ENCODE measurements around the gene HTR3D. TPM values are rescaled to one million over a fixed set of nuclear protein-coding genes. Genes with fewer than 3 reads are reported as not detected.

Gene HTR3D, protein sequence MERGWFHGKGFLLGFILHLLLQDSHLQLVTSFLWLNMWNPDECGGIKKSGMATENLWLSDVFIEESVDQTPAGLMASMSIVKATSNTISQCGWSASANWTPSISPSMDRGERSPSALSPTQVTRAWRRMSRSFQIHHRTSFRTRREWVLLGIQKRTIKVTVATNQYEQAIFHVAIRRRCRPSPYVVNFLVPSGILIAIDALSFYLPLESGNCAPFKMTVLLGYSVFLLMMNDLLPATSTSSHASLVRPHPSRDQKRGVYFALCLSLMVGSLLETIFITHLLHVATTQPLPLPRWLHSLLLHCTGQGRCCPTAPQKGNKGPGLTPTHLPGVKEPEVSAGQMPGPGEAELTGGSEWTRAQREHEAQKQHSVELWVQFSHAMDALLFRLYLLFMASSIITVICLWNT
- not detected for polyA plus RNA-seq

DNA sequence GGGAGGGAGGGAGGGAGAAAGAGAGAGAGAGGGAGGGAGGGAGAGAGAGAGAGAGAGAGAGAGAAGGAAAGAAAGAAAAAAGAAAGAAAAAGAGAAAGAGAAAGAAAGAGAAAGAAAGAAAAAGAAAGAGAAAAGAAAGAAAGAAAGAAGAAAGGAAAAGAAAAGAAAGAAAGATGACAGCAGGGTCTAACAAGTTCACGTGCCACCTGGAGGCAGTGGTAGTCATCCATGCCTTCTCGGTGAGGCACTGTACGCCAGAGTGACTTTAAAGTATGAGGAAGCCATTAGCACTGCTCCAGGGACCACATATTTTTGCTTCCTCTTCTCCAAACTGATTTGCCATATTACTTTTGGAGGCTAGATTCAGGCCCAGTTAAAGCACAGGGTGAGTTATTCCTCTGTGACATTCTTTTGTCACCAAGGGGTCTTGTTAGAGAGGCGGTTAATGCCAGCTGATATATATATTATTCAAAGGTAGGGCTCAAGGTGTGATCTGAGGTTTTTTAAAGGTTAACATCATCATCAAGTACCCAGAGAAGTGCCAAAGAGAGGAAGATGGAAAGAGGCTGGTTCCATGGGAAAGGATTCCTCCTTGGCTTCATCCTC is at the start of gene HTR3D:
Gene HTR3D, plus strand, starts transcription at position 556 of the 606 bp plus-strand sequence. Its CDS starts 0 bp downstream, at position 556.
- no peaks in the 10 kb centered on the region for H3K36me3 Mint-ChIP-seq
- H3K27me3 Mint-ChIP-seq (ENCODE audit: low read depth in 3 of 3) = peaks cover 0 to 9% (median 2%) of the 10 kb centered on the region in 3 donors
- H3K27ac Mint-ChIP-seq = no peak within 1 kb of the TSS

DNA sequence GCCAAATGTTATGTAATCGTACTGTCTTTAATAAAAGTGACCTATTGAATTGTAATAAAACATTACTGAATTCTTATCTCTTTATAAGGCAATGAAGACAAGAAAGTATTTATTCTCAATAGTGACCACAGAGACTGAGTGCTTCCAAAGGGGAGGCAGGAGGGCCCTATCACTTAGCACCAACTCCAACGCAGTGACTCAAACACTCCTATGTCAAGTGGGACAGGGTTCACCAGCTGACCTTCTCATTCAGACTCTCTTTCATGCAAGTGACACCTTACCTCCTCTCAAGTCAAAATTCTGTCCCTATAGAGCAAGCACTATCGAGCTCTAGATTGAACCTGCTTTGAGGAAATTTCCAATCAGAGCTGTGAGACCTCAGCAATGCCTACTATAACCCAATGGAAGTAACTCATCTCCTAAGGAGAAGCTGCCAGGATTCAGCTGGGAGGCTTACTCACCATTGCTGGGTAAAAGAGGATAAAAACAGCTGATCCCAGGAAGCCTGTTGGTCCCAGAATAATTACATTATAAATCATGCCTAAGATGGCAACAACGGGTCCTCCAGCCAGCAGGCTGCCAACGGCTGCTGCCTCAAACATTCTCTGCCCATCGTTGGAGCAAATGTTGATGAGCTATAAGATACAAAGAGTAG is 49.4 kb upstream of the HTR3D start:
- Mint-ChIP-seq H3K36me3 (peaks cover 25 to 56% (median 39%) of the 10 kb centered on the region in 3 donors), H3K27ac (peak overlapping the region in 1 of 6 donors; percentile 13), H3K4me3 (no peak overlapping the region), H3K27me3 (ENCODE audit: low read depth in 3 of 3) (peaks cover 0 to 2% (median 0%) of the 10 kb centered on the region in 3 donors), H3K4me1 (no peaks in the 10 kb centered on the region), H3K9me3 (no peaks in the 10 kb centered on the region)
- no peak for DNase-seq

More for the DNA sequence above, at the start of gene HTR3D:
- DNase-seq = no peak
- no peak within 1 kb of the TSS for H3K4me3 Mint-ChIP-seq
- H3K4me1 Mint-ChIP-seq = no peaks in the 10 kb centered on the region
- H3K9me3 Mint-ChIP-seq = no peaks in the 10 kb centered on the region

DNA sequence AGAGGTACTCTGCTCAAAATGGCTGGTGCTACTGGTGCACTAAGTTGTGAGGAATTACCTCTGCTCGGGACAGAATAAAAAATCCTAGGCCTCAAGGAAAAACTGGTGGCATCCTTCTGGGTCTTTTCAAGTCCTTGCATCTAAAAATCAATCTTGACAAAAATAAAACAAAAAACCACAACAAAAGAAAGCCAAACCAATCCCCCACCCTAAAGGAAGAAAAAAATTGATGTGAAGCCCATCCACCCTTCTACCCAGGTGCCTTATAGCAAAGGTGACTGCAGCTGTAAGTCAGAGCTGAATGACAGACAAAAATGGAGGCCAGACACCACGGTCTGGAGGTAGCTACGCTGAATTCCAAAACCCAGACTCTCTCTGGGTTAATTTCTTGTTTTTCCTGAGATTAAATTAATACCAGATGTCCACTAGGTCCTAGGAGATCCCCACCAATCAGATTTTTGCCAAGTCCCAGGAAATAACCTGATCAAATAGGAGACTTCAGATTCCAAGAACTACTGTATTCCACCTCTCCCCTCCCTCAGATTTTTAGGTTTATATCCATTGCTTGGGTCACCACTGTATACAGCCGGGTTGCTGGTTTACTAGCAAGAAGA is 47.3 kb upstream of the HTR3D start:
- DNase-seq = no peak
- Mint-ChIP-seq H3K9me3 (no peaks in the 10 kb centered on the region), H3K4me1 (no peaks in the 10 kb centered on the region), H3K27ac (no peak overlapping the region), H3K27me3 (ENCODE audit: low read depth in 3 of 3) (peaks cover 0 to 2% (median 0%) of the 10 kb centered on the region in 3 donors), H3K4me3 (no peak overlapping the region), H3K36me3 (peaks cover 35 to 65% (median 38%) of the 10 kb centered on the region in 3 donors)

DNA sequence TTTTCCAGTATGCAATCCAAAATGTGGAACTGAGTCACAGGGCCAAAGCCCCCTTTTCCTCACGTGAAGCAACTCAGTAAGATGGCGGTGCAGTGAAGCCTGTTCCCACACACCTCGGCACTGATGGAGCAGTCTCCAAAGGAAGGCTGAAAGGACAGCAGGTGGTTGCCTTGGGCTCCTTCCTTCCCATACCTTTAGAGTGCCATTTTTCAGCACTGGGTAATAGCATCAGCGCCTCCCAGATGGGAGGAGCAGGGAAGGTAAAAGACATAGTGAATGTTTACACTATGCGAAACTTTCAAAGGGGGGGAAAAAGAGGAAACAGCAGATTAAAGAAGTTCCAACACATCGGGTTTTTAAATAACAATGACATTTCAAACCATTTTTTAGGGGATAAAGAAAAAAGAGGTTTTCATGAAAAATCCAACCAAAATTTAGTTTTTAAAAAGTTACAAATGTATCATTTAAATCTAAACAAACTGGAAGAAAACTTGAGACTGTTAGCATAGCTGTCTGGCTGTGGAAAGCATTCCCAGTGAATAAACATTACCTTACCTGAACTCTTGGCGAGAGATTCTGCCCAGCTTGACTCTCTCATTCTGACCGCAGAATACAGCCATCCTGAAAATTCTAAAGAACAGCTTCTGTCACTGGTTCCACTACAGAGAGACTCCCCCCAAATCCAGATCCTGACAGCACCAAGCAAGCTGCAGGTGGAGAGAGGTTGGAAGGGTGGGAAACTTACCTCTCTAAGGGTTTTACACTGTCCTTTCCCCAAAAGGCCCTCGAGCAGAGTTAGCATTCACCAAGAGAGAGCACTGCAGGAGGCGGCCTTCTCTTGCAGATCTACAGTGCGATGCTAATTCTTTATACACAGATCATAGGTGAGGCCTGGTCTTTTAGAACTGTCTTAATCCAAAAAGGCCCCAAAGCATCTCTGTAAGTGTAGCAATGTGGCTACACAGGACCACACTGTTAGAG is 46.5 kb upstream of the HTR3D start:
- Mint-ChIP-seq H3K27me3 (ENCODE audit: low read depth in 3 of 3) (peaks cover 0 to 2% (median 0%) of the 10 kb centered on the region in 3 donors), H3K36me3 (peaks cover 37 to 68% (median 40%) of the 10 kb centered on the region in 3 donors), H3K9me3 (no peaks in the 10 kb centered on the region), H3K27ac (no peak overlapping the region), H3K4me1 (no peaks in the 10 kb centered on the region), H3K4me3 (no peak overlapping the region)
- no peak for DNase-seq

DNA sequence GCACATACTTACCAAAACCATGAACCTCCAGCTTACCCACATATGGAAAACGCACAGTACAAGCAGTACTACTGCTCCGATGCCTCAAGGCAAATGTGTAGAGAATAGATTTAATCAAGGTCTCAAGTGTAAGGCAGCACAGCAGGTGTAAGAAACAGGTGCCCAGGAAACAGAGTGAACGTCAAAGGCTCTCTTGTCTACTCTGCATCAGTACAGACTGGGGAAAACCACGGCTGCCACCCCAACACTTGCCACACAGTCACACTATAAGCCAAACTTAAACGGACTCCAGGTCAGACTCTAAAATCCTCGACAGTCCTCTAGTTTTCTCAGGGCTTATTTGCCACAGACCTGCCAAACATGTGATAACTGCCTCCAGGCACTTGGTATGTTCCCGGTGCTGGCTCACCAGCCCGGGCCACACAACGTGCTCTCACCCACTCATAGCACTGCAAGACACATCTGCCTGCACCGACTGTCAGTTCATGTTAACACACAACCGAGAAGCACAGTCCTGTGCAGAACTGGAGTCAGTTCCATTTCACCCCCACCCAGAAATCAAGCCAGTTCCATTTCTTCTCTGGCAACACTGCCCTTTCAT is 44.4 kb upstream of the HTR3D start:
- Mint-ChIP-seq H3K9me3 (no peaks in the 10 kb centered on the region), H3K27me3 (ENCODE audit: low read depth in 3 of 3) (peaks cover 0 to 2% (median 0%) of the 10 kb centered on the region in 3 donors), H3K27ac (no peak overlapping the region), H3K4me3 (no peak overlapping the region), H3K4me1 (no peaks in the 10 kb centered on the region), H3K36me3 (peaks cover 34 to 55% (median 37%) of the 10 kb centered on the region in 3 donors)
- no peak for DNase-seq

DNA sequence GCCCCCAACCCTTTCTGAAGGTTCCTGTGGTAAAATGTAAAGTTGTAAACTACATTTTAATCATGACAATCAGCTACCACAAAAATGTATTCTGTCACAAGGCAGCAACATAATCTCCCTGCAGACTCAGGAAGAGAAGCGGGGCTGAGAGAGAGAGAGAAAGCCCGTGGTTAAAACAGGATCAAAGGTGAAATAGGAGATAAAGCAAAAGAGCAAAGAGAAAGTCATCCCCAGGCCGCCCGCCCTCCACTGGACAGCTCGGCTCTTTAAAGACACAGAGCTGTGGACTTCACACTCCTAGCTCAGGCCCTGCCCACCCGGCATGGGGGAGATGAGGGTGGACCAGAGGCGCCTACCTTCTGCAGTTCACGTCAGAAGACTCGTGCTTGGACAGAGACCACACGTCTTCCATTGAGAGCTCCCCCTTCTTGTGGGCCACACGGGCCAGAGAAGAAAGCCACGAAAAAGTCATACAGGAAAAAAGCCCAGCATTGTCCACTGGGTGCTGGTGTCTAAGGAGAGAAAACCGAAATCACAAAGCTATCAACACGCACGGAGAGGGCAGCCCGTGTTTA is 43.2 kb upstream of the HTR3D start:
- peak overlapping the region in 1 of 6 donors; percentile 40 for H3K27ac Mint-ChIP-seq
- H3K4me3 Mint-ChIP-seq = no peak overlapping the region
- no peak for DNase-seq
- H3K4me1 Mint-ChIP-seq = no peaks in the 10 kb centered on the region
- H3K36me3 Mint-ChIP-seq = peaks cover 23 to 43% (median 31%) of the 10 kb centered on the region in 3 donors
- H3K27me3 Mint-ChIP-seq (ENCODE audit: low read depth in 3 of 3) = peaks cover 0 to 2% (median 0%) of the 10 kb centered on the region in 3 donors
- H3K9me3 Mint-ChIP-seq = no peaks in the 10 kb centered on the region

DNA sequence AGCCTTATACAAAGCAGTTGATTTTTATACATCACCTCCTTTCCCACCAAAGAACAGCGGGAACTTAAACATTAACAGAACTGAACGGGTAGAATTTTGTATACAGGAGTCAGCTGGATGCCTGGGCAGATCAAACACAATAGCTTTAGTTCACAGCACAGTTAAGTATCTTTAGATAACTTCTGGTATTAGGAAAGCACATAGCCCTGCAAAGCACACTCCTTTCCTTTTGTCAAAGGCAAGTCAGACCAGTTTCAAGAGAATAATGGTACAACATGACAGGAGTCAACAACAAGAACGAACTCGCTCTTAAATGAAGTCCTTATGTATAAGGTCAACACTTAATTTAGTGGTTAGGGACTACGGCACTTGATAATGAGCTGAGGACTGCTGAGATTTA is 40.1 kb upstream of the HTR3D start:
- H3K4me3 Mint-ChIP-seq = no peak overlapping the region
- no peaks in the 10 kb centered on the region for H3K9me3 Mint-ChIP-seq
- DNase-seq = no peak
- no peaks in the 10 kb centered on the region for H3K4me1 Mint-ChIP-seq
- H3K36me3 Mint-ChIP-seq = peaks cover 11 to 23% (median 23%) of the 10 kb centered on the region in 3 donors
- no peak overlapping the region for H3K27ac Mint-ChIP-seq
- peaks cover 0 to 2% (median 0%) of the 10 kb centered on the region in 3 donors for H3K27me3 Mint-ChIP-seq (ENCODE audit: low read depth in 3 of 3)

DNA sequence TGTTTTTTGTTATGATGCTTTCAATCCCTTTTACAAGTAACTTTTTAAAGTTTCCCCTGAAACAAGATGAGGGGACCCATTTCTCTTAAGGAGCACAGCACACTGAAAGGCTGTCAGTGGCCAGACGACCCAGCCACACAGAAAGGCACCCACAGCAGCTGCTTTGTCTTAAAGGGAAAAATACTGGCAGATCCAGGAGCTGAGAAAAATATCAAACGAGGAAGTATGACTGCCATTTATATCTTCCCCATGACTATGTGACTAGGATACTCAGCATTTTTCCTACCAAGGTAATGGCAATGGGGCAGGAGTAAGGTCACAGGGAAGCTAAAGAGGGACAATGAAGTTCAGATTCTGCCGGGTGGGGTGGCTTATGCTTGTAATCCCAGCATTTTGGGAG is 29.8 kb upstream of the HTR3D start:
- H3K27ac Mint-ChIP-seq = peak overlapping the region in 1 of 6 donors; percentile 8

DNA sequence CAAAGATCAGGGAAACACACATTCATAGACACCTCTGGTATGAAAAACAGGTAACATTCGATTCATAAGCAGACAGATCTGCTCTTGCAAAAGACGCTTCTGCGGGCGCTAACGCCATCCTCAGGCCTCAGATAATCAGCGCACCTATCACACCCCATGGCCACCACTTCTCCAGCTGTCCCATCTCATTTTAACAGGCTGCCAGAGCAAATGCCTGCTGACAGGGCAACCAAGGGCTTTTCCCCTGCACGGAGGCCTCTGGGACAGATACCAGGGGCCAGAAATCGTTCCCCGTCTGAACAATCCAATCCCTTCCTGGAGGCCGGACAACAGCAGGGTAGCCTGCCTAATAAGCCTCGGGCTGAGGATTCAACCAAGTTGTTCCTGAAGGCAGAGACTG is 29.1 kb upstream of the HTR3D start:
- peaks cover 5 to 12% (median 6%) of the 10 kb centered on the region in 3 donors for H3K36me3 Mint-ChIP-seq
- no peak for DNase-seq
- no peak overlapping the region for H3K4me3 Mint-ChIP-seq
- H3K9me3 Mint-ChIP-seq = no peaks in the 10 kb centered on the region
- H3K4me1 Mint-ChIP-seq = peaks cover 0 to 3% of the 10 kb centered on the region in 2 donors
- no peak overlapping the region for H3K27ac Mint-ChIP-seq
- H3K27me3 Mint-ChIP-seq (ENCODE audit: low read depth in 3 of 3) = peaks cover 0 to 1% (median 0%) of the 10 kb centered on the region in 3 donors

More for the DNA sequence above, 29.8 kb upstream of the HTR3D start:
- H3K27me3 Mint-ChIP-seq (ENCODE audit: low read depth in 3 of 3) = peaks cover 0 to 1% (median 0%) of the 10 kb centered on the region in 3 donors
- H3K4me1 Mint-ChIP-seq = peaks cover 0 to 3% of the 10 kb centered on the region in 2 donors
- DNase-seq = no peak
- H3K9me3 Mint-ChIP-seq = no peaks in the 10 kb centered on the region
- peaks cover 5 to 12% (median 6%) of the 10 kb centered on the region in 3 donors for H3K36me3 Mint-ChIP-seq
- H3K4me3 Mint-ChIP-seq = no peak overlapping the region

DNA sequence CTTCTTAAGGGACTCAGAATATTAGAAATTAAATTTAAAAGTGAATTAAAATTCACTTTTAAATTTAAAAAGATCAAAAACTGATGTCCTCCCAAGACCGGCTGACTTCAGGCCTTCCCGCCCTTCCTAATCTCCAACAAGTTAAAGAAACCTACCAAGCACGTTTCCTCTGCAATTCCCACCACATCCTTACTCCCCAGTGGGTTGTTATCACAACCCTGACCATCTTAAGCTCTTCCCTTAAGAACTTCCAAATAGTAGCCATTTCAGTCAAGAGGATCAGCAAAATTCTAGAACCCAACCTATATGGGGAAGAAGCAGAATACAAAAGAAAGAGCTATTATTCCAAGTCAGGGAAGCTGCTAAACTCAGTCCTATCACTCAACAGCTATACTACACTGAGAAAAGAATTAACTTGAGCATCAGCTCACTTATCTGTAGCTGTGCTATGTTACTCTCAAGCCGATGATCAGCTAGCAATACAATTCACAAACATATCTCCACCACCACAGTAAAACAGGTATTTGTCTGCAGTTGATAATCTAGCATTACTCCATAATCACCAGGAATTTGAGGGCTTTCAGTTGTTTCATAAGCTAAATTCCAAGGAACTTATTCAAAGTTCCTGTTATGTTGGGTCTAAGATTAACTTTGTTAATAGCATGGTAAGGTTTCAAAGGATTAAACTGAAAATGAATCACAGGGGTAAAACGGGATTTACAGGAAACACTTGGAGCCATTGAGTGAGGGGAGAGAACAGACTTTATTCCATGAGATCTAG is 28.2 kb upstream of the HTR3D start:
- Mint-ChIP-seq H3K36me3 (peaks cover 5 to 16% (median 11%) of the 10 kb centered on the region in 3 donors), H3K4me1 (peaks cover 0 to 3% of the 10 kb centered on the region in 2 donors), H3K9me3 (no peaks in the 10 kb centered on the region), H3K4me3 (no peak overlapping the region), H3K27ac (no peak overlapping the region), H3K27me3 (ENCODE audit: low read depth in 3 of 3) (peaks cover 0 to 1% (median 0%) of the 10 kb centered on the region in 3 donors)
- no peak for DNase-seq

DNA sequence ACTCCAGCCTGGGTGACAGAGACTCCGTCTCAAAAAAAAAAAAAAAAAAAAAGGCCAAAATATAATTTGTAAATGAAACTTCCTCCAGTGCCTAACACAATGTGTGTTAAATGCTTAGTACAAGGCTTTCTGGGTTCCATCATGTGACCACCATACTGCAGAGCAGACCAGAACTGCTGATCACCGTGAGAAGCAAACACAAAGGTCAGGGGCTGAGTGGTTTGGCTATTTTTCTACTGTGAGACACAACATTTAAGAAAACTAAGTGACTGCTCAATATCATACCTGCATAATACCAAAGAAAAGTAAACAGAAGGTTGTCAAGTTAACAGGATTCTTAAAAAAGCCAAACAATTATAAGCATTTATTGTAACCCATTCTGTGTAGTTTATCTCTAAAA is 27.1 kb upstream of the HTR3D start:
- H3K4me1 Mint-ChIP-seq = peaks cover 0 to 3% of the 10 kb centered on the region in 2 donors
- peaks cover 5 to 18% (median 10%) of the 10 kb centered on the region in 3 donors for H3K36me3 Mint-ChIP-seq
- DNase-seq = no peak
- no peaks in the 10 kb centered on the region for H3K9me3 Mint-ChIP-seq
- H3K27me3 Mint-ChIP-seq (ENCODE audit: low read depth in 3 of 3) = peaks cover 0 to 1% (median 0%) of the 10 kb centered on the region in 3 donors
- H3K4me3 Mint-ChIP-seq = no peak overlapping the region
- no peak overlapping the region for H3K27ac Mint-ChIP-seq
